Keratinocyte (primary cell): ENCODE data around the gene PPP1R2.

Source experiments
- CTCF ChIP-seq, 3 experiments: IDR thresholded peaks in 1 of 3; conservative IDR thresholded peaks in 1 of 3; optimal IDR thresholded peaks in 1 of 3; 2 replicates in 2 of 3; 3 replicates in 1 of 3; pipeline versions ENCODE3 to v1.5.1; 2011; ENCODE audit warnings: low read length in 3 of 3, mild to moderate bottlenecking in 3 of 3, moderate library complexity in 2 of 3, control low read depth in 1 of 3, inconsistent platforms in 1 of 3; ENCODE audit not compliant: insufficient read depth in 2 of 3; ENCODE audit errors: extremely low read depth in 1 of 3
- EZH2 ChIP-seq: IDR thresholded peaks from one replicate; pipeline ENCODE4 v1.6.1; 2012; ENCODE audit warnings: inconsistent platforms, mild to moderate bottlenecking, low read length, moderate library complexity

- no peak for TF ChIP-seq CTCF (optimal IDR thresholded peaks at IDR 0.05 in 1 of 3, IDR thresholded peaks at IDR 0.05 in 1 of 3, conservative IDR thresholded peaks at IDR 0.05 in 1 of 3; ENCODE audit: extremely low read depth in 1 of 3, insufficient read depth in 2 of 3, low read length in 3 of 3)
- no peak for TF ChIP-seq EZH2
These were observed 76.9 kb downstream of the PPP1R2 start for GRCh38 chr3:195466251-195466650.
